GM12878 (cell line): ENCODE results near the gene RNF31. TPM values are rescaled to one million over a fixed set of nuclear protein-coding genes. Genes with fewer than 3 reads are reported as not detected.

Experiments
- CBX5 ChIP-seq: sonication (generic); IDR thresholded peaks from 2 replicates; pipeline ENCODE4 v1.6.1; 2016; ENCODE audit warnings: low read depth, moderate library complexity, mild to moderate bottlenecking, inconsistent platforms
- CEBPZ ChIP-seq: fragments of 150-350 bp; IDR thresholded peaks from 2 replicates; pipeline ENCODE4 v1.6.1; 2016; ENCODE audit warnings: low read depth, low read length
- DPF2 ChIP-seq: fragments of 450-650 bp; IDR thresholded peaks from 2 replicates; pipeline ENCODE4 v1.6.1; 2017; ENCODE audit warnings: mild to moderate bottlenecking
- FOXK2 ChIP-seq: fragments of 450-650 bp; IDR thresholded peaks from 2 replicates; pipeline ENCODE4 v1.6.1; 2017; ENCODE audit warnings: mild to moderate bottlenecking, moderate library complexity
- IKZF2 ChIP-seq, 2 experiments: fragments of 450-650 bp; IDR thresholded peaks; 2 replicates each; pipeline ENCODE4 v1.6.1; 2017; ENCODE audit warnings: mild to moderate bottlenecking in 2 of 2, moderate library complexity in 2 of 2
- LARP7 ChIP-seq: fragments of 450-650 bp; IDR thresholded peaks from 2 replicates; pipeline ENCODE4 v1.6.1; 2017; ENCODE audit warnings: mild to moderate bottlenecking
- MAX ChIP-seq: IDR thresholded peaks from 2 replicates; pipeline ENCODE4 v1.6.1; 2012; ENCODE audit warnings: low read depth, low read length, improper control_type of control experiment
- NBN ChIP-seq: fragments of 450-650 bp; IDR thresholded peaks from 2 replicates; pipeline ENCODE4 v1.6.1; 2016
- NR2C2 ChIP-seq: IDR thresholded peaks from 2 replicates; pipeline ENCODE4 v1.6.1; 2011; ENCODE audit warnings: borderline replicate concordance, low read depth; ENCODE audit not compliant: control insufficient read depth, insufficient read length
- PAX5 ChIP-seq: IDR thresholded peaks from 2 replicates; pipeline ENCODE4 v1.6.1; 2011; ENCODE audit warnings: low read depth, low read length, borderline replicate concordance
- POLR2A ChIP-seq: IDR thresholded peaks from 2 replicates; pipeline ENCODE4 v1.6.1; 2011; ENCODE audit warnings: low read depth, mild to moderate bottlenecking, low read length
- PRDM15 ChIP-seq: fragments of 450-650 bp; formaldehyde crosslinking; IDR thresholded peaks from 2 replicates; pipeline ENCODE4 v1.4.0; 2020; ENCODE audit warnings: mild to moderate bottlenecking, moderate library complexity
- RELA ChIP-seq: fragments of 450-650 bp; IDR thresholded peaks from 2 replicates; pipeline ENCODE4 v1.8.0; 2014; ENCODE audit warnings: borderline replicate concordance; ENCODE audit not compliant: partially characterized antibody
- RFX5 ChIP-seq: IDR thresholded peaks from 2 replicates; pipeline ENCODE4 v1.6.1; 2011; ENCODE audit warnings: low read depth, low read length, improper control_type of control experiment
- TAF1 ChIP-seq: IDR thresholded peaks from 2 replicates; pipeline ENCODE4 v1.6.1; 2011; ENCODE audit warnings: mild to moderate bottlenecking, low read depth, low read length, borderline replicate concordance
- WRNIP1 ChIP-seq: IDR thresholded peaks from 2 replicates; pipeline ENCODE4 v1.6.1; 2011; ENCODE audit warnings: low read depth, low read length, improper control_type of control experiment, borderline replicate concordance
- YY1 ChIP-seq: IDR thresholded peaks from 2 replicates; pipeline ENCODE4 v1.6.1; 2011; ENCODE audit warnings: low read depth, mild to moderate bottlenecking, low read length
- ZNF592 ChIP-seq: fragments of 450-650 bp; IDR thresholded peaks from 2 replicates; pipeline ENCODE4 v1.6.1; 2017; ENCODE audit warnings: mild to moderate bottlenecking, moderate library complexity
- polyA plus RNA-seq, 11 experiments: library from polyadenylated mRNA; depleted of rRNA in 4 of 11; unstranded in 6 of 11; stranded (reverse) in 5 of 11; fragments of >200 nt; fragmentation: Nextera tagmentation in 4 of 11; fragmentation: Illumina TruSeq in 1 of 11; extraction: Ambion mirVana in 4 of 11; extraction: Trizol in 1 of 11; gene quantifications; 1 replicate in 1 of 11; 2 replicates in 10 of 11; pipeline versions ENCODE4 v1.2.1 to v1.2.3, GENCODE V29; 2011 to 2016; ENCODE audit warnings: inconsistent platforms in 2 of 11, missing spikeins in 2 of 11, low read depth in 1 of 11
- total RNA-seq, 4 experiments: library from RNA; depleted of rRNA in 3 of 4; stranded (reverse); fragments of >200 nt in 3 of 4; fragmentation: Illumina TruSeq in 1 of 4; extraction: Trizol in 1 of 4; gene quantifications; 2 replicates each; pipeline versions ENCODE4 v1.2.1 to v1.2.3, GENCODE V29; 2013 to 2021

The RNF31 gene
- total and polyA plus RNA-seq, 10 of the 15 experiments (the other 5 are each of a cell fraction or from before 2014, with no cell fraction given): 8.5 to 92.7 (median 52.0) TPM

- TF ChIP-seq NBN (peak; percentile 91), ZNF592 (no peak), TAF1 (peak; percentile 90), DPF2 (peak; percentile 47; the same call in 1 of the 2 replicates), PRDM15 (CRISPR knock-in tag) (no peak), YY1 (peak; percentile 93), IKZF2 (IDR thresholded peaks at IDR 0.05) (no peak; a peak in 1 of 4 replicates), PAX5 (peak; percentile 83; the same call in 1 of the 2 replicates), MAX (peak; percentile 100), WRNIP1 (peak; percentile 100), FOXK2 (peak; percentile 62), CEBPZ (peak; percentile 34; the same call in 1 of the 2 replicates), LARP7 (peak; percentile 88), POLR2A (peak; percentile 94), CBX5 (0 out of 2 replicates have a peak, but pooled peaks have one; percentile 85), RFX5 (peak; percentile 58; the same call in 1 of the 2 replicates), RELA (peak; percentile 97), NR2C2 (no peak)
Observed at GRCh38 chr14:24188251-24189058, 41.2 kb downstream of the RNF31 start, which contains the start of gene IPO4 (continued).
